ENCODE results near the gene EGFL6. TPM values are rescaled to one million over a fixed set of nuclear protein-coding genes. Genes with fewer than 3 reads are reported as not detected.

The EGFL6 gene
- polyA plus RNA-seq, 1 donor (not counting 4 experiments of a cell fraction or from before 2014, with no cell fraction given), result 0.38 TPM

Other genes starting within 250 kb of the EGFL6 start
- gene ATXN3L, start 249.5 kb upstream of the EGFL6 start, polyA plus RNA-seq, result not detected in 3 replicates
- 0.88 to 1.8 TPM (median 1.8 TPM) in 3 replicates for gene TCEANC, start 83.5 kb downstream of the EGFL6 start, polyA plus RNA-seq
- 40.1 to 46.0 TPM (median 43.5 TPM) in 3 replicates for gene RAB9A, start 119.5 kb downstream of the EGFL6 start, polyA plus RNA-seq
- 11.9 to 20.8 TPM (median 19.0 TPM) in 3 replicates for gene TRAPPC2, start 165.0 kb downstream of the EGFL6 start, polyA plus RNA-seq
- 10.6 to 18.3 TPM (median 17.0 TPM) in 3 replicates for gene OFD1, start 165.1 kb downstream of the EGFL6 start, polyA plus RNA-seq
- 0.09 to 0.35 TPM (median 0.26 TPM) in 3 replicates for gene GPM6B, start 247.5 kb downstream of the EGFL6 start, polyA plus RNA-seq

Measured in keratinocyte (primary cell).